NCI-H2227 treated with DMSO at 0.1 percent for 48 hours (cell line): ENCODE measurements around the gene AIG1.
"Not testable (repeated sequence)": the region's sequence is repeated elsewhere in the genome, so short reads cannot be mapped to it uniquely, and the experiment has no call there.

Source experiments
- DNase-seq: peaks from one replicate; lab custom pipeline; 2025; lab: John Stamatoyannopoulos, UW

Gene AIG1

DNA sequence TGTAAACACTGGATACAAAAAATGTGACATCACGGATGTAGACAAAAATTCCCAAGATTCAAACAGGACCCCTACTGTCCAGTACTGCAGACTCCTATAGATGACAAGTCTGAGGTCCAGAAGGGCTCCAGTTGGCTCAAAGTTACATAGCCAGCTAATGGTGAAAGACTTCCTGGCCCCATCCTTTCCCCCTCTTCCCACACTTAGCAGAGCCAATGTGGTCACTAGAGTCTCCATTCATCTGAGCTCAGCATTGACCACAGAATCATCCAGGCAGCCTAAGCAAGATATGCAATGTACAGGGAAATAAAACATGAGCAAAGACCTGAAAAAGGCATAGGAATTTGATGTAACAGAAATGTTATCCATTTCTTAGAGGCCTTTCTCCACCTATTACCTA, 209.3 kb downstream of the AIG1 start:
- DNase-seq: no peak

DNA sequence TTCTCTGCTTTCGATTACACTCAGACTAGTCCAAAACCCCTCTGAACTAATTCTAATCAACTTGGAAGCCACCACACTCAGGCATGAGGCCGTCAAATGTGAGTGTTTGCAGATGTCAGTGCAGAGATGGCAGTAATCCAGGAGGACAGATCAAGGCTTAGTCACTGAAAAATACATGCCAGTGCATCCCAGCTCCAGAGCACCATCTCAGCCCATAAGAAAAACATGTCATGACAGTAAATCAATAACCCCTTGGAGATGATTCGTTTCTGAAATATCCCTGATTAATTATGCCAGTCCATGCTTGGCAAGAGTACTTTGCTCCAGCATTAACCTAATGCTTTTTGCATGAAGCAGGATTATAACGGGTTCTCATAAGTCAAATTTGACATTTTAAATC, 210.3 kb downstream of the AIG1 start:
- no peak for DNase-seq

DNA sequence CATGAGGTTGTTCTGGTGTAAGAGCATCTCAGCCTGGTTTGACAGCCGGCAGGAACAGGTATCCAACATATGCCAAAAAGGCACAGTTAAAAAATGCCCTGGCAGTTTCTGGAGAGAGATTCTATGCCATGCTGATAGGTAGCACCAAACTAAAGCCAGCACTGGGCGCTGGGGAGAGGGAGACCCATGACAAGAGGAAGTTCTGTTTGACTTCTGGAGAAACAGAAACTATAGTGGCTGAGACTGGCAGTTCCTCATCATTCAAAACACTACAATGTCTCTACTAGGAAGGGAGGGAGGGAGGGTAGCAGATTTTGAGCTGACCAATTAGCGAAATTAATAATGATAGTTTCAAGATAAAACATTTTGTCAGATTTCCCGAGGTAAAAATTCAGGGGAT, 215.7 kb downstream of the AIG1 start:
- no peak for DNase-seq

DNA sequence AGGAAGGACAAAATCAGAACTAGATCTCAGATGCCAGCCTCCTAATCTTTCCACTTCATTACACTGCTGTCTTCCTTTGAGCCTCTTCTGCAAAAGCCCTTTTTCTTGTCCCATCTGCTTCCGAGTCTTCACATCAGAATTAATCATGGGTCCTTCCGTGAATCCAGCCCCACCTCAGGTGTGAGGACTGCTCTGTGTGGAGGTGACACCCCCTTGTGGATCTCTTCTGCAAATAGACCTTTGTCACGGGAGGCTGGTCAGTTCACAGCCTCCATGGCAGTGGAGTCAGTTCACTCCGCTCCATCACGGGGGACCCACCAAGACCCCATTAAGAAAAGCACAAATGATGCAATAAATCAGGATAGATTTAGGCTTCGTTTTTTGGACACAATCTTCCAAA, 218.7 kb downstream of the AIG1 start:
- DNase-seq: no peak

DNA sequence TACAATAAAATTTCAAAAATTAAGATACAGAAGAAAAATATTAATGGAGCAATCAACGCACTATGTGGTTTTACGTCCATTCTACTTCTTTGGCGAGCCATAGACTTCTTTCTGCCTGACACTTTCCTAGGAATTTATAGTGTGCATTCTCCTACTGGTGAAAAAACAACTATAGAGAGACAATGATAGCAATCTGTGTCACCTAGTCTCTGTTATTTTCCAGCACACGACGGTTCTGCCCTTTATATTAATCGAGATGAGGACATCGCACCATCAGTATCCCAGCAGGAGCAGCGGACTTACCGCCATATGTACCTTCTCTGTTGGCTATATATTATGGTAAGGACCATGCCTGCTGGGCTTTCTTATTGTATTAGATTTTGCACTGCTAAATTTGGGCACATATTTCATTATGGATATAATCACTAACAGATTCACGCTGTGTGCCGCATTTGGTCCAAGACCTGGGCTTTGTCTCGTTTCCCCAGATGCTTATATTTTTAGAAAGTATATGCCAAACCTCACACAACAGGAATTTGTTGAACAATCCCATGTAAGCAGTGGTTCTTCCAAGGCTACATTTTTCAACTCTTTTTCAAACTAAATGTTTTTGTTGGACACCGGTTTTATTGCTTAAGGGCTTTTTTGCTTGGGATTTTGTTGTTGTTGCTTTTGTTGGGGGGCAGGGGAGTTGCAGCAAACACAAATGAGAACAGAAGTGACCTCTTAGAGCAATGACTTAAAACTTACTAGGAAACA, 223.4 kb downstream of the AIG1 start:
- DNase-seq: no peak

DNA sequence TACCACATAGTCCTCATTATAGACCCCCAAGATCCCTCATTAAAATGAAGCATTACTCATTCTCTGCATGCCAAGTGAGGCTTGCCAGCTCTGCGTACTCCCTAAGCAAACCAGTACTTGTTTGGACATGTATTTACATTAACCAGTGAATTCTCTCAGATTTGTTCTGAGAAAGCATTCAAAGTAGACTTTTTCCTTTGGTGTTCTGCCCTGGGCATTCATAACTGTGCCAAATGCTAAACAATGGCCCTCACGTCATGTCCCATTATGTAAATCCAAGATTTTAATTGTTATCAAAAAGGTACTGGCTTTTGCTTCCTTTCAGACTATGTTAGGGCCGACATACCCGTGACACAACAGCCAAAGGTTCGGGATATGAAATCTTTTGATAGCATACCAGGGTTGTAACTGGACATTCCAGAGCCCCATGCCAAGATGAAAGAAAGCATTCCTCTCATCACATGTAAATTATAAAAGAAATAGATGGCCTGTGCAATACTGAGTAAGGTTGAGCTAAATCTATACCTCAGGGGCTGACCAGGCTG, 225.6 kb downstream of the AIG1 start:
- no peak for DNase-seq

DNA sequence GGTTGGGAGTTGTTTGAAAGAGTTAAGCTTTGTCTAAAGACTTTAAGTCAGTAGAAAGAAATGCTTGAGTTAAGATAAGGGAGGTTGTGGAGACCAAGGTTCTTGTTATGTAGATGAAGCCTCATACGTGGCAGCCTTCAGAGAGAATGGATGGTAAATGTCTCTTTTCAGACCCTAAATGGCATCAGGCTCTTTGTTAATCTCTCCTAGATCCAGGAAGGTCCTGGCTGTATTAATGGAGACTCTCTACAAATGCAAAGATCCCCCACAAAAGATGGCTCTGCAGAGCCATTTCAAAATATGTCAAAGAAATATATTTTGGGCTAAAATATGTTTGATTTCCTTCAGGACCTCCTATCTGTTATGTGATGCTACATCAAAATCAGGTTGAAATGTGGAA, 228.2 kb downstream of the AIG1 start:
- DNase-seq: no peak

DNA sequence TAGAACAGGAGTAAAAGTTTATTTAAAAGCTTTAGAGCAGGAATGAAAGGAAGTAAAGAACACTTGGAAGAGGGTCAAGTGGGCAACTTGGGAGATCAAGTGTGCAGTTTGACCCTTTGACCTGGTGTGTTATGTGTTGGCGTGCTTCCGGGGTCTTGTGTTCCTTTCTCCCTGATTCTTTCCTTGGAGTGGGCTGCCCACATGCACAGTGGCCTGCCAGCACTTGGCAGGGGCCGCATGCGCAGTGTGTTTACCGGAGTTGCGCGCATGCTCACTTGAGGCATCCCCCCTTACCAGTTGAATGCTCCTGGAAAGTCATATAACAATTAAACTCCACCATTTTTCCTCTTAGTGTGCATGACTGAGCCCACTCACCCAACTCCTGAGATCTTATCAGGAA, 229.5 kb downstream of the AIG1 start:
- no peak for DNase-seq

DNA sequence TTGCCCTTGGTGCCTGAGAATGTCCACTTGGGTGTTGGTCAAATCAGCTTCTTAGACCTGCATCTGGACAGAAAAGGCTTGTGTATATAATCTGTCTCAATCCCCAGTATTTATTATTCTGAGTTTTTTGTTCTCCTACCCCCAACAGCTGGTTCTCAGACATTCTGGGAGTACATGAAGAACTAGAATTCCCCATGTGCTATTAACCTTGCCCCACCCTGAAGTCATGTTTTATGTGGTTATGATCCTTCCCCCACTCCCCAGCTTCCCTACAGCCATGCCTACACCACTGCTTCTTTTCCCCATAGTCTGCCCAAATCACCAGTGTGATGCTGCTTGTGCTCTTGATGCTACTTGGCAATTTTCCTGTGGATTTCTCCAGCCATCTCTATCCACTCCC, 232.8 kb downstream of the AIG1 start:
- no peak for DNase-seq

DNA sequence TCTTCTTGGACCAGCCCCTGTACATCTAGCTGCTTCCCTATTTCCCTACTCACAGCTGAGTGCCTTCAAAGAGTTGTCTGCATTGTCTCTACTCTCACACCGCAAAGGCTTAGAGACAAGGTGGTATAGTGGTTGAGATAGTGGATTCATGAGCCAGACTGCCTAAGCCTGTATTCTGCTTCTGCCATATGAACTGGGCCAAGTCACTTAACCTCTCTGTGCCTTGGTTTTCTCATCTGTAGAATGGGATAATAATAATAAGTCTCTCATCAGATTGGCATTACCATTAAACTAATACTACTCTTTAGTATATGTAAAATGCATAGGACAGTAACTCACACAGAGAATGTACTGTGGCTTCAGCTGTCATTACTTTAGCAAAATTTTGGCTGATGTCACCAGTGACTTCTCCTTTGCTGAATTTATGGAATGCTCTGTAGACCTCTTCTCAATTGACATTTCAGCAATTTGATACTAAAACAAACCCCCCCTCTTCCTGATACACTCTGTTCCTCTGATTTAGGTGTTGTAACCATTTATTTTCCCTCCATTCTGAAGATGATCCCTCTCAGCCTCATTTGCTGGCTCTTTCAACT, 233.7 kb downstream of the AIG1 start:
- DNase-seq: no peak

DNA sequence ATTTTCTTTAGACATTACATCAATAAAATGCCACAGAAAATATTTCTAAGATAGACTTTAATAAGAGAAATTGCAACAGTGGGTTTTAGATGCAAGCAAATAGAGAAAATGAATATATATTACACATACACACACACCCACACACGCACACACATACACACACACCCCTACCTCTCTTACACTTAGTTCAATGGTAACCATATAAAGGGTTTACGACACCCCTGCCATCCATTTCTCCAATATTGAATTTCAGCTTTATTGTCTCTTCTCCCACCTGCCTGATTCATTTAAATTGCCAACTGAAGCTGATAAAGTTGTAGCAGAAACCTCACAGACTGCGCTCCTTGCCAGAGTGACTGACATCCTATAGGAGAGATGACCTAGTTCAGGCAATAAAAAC, 235.2 kb downstream of the AIG1 start:
- no peak for DNase-seq

DNA sequence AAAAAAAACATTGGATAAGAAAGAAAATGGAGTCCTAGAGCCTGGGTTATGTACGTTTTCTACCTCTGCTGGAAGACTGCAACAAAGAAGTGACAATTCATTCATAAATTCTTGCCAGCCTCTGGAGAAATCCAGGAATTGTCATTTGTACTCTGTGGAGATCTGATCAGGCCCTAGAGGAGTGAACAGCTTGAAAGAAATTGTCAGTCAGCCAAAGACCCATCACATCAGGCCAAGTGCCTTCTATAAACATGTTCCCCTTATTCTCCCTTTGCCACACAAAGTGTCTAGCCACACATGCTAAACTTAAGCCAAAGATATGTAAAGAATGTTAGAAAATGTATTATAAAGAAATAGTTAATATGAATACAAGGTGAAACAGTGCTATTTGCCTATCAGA, 237.4 kb downstream of the AIG1 start:
- no peak for DNase-seq

DNA sequence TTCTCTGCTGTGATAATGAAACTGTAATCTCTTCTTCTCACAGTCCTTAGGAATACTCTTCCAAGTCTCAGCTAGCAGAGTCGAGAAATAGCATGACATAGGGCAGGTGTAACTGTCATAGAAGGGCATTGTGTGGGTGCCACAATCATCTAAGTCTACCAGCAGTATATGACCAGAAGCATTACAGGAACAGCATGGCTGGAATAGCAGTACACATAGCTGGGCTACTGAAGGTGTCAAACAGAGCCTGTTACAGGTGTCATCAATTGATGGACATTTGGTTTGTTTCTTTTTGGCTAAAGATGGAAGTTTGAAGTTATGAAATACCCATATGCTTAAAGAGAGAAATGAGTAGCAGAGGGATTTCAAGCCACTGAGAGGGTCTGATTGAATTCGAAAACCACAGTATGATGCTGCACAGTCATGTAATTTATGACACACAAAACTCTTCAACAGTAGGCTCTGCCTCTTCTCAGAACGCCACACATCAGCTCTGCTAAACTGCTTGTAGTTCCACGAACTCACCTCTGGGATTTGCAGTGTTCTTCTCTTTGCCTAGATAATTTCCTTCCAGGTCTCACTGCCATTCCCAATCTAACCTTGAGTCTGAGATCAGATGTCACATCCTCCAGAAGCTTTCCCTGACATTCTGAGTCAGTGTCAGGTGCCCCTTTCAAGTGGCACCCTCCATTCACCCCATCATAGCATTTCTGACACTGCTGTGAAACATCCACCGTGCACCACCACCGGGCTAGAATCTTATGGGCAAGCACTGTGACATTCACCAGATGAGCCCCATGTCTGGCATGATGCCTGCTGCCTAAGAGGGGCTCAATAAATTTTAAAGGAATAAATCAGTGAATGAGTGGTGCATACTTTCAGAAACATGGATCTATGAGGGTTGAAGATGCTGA, 238.8 kb downstream of the AIG1 start:
- no peak for DNase-seq

DNA sequence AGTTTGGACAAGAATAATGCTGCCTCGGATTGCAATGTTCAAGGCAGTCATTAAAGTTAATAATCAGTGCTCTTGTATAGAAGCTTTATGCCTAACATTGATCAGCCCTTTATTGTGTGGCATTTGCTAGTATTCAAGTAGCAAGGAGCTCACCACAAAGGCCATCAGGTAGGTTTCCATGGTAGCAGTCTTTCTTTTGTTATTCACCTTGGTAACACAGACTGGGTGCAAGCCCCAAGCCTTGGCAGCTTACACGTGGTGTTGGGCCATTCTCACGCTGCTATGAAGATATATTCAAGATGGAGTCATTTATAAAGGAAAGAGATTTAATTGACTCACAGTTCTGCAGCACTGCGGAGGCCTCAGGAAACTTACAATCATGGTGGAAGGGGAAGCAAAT, 240.5 kb downstream of the AIG1 start:
- peak; percentile 6 for DNase-seq

DNA sequence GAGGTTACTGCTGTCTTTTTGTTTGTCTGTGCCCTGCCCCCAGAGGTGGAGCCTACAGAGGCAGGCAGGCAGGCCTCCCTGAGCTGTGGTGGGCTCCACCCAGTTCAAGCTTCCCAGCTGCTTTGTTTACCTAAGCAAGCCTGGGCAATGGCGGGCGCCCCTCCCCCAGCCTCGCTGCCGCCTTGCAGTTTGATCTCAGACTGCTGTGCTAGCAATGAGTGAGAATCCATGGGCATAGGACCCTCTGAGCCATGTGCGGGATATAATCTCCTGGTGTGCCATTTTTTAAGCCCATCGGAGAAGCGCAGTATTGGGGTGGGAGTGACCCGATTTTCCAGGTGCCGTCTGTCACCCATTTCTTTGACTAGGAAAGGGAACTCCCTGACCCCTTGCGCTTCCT, 247.1 kb downstream of the AIG1 start:
- not testable (repeated sequence) for DNase-seq

DNA sequence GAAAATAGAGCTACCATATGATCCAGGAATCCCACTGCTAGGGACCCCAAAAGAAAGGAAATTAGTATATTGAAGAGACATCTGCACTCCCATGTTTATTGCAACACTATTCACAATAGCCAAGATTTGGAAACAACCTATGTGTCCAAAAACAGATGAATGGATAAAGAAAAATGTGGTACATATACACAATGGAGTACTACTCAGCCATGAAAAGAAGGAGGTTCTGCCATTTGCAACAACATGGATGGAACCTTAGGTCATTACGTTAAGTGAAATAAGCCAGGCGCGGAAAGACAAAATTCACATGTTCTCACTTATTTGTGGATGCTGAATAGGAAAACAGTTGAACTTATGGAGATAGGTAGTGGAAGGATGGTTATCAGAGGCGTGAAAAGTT, 252.5 kb downstream of the AIG1 start:
- DNase-seq: no peak

DNA sequence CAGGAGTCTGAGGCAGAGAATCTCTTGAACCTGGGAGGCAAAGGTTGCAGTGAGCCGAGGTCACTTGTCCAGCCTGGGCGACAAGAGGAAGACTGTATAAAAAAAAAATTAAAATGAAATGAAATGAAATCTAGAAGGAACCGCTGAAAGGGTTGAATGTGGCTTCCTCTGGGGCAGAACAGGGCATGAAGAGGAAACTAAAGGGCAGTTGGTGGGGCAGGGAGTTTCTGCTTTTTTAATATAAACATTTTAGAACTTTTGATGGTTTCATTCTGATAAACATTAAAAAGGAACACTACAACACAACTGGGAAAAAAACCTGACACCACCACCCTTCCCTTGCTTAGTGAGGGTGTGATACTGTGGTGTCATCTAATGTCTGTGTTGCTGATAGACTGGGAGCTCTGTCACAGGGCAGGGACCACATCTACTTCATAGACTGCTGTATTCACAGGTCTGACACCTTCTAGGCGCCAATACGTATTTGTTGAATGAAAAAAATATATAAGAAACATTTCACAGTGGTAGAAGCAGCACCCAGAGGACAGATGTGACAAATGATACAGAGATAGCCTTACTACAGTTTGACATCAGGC, 260.9 kb downstream of the AIG1 start:
- DNase-seq: no peak

DNA sequence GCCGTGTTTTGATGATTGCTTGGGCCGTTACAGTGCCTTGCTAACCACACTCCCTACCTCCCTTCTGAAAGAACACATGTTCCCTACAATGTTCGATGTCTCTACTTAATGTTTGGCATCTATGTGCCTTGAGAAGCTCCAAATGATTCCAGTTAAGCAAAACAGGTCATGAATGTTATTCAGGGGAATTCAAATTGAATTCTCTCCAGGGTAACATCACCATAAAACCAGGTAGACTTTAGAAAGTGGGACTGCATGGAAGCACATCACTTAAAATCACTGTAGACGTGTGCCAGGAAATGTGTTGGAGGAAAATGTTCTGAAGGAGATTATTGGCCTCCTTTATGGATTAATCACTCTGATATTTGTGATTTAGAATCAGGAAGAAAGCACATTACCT, 261.7 kb downstream of the AIG1 start:
- DNase-seq: no peak

DNA sequence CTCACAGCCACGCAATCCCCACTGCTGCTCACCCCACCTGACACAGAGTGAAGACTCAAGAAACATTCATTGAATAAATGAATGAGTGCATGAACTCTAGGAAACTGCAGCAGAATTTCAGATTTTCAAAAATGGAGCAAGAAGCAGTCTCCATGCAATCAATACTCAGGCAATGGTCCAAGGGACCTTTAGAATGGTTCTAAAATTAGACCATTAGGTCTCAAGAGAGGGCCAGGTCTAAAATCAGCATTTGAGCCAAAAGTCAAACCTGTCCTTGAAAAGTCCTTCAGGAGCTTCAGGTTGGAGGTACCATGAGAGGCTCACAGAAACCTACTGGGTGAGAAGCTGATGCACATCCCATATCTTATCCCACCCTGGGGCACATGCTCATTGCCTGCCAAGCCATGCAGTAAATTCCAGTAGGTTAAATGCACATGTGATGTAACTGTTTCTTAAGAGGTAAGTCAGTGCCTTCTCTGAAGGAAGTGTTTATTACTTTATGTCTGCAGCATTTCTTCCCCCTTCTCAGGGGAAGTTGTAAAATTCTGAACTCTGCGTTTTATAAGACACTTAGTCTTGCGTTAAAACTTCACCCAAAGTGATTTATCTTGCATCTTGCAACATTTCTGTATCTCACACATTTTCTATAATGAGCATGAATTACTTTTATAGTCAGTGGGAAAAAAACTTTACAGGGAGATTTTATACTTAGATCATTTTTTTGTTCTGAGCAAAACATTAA, 263.2 kb downstream of the AIG1 start:
- no peak for DNase-seq

DNA sequence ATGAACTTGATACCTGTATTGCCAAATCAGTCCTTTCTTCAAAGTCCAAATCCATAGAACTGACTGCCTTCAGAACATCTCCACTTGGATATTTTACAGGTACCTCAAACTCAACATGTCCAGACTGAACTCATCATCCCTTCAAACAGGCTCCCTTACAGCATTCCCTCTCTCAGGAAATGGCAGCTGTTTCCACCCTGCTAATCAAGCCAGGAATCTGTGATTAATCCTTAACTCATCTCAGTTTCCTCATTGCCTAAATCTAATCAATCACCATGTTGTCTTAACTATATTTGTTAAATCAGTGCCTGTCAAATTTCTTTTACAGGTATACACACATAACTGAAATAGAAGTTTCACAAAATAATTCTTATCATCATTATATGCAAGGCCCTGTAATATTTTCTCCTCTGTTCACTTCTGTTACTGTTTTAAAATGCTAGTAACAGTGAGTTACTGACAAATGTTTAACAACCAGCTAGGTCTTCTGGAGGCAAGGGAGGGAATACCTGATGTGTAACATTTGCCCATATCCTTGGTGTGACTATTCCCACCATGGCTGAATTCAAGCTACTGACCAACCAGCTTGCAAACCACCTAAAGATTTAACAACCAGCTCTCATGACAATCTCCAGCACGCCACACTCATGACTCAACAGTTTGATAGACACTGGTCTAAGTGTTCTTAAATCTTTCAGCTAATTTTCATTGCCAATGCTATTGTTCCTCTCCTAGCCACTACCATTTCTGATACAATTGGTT, 264.9 kb downstream of the AIG1 start:
- no peak for DNase-seq

DNA sequence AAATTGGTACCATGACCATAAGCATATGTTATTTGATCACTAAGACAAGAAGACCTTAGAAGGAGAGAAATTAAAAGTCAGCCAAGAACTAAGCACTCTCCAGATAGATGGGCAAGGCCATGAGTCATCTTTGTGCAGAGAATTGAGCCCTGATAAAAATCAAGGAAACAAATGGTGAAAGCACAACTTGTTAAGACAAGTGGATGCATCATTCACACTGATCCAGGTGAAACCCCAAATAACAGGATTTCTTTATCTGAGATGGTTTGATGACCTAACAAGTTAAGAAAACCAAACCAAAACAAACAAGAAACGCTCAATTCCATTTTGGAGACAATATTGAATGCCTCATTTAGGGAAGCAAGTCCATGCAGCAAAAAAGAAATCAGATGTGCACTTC, 268.2 kb downstream of the AIG1 start:
- no peak for DNase-seq
